ENCODE measurements around the gene SND1. TPM values are rescaled to one million over a fixed set of nuclear protein-coding genes. Genes with fewer than 3 reads are reported as not detected.

Gene SND1
- total RNA-seq, 1 experiment from 2014 or later, result 274 TPM

DNA sequence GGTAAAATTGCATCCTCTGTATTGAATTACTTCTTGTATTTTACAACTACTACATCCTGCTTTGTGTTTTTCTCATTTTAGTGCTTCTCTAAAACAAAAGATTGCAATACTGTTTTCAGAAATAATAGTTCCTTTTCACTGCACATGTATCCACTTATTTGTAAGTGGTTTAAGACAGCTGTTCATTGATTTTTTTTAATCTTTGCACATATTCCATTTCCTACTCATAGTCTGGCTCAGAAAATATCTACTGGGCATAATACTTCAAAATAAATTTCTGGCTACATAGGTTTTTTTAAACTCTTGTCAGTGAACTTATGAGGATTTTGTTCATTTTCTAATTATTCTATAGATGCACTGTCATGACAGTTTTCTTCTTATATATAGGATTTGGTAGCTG is 54.8 kb downstream of the SND1 start:
- no peak for DNase-seq
- no TSS peak for BruUV-seq (replicated peaks)
- Mint-ChIP-seq H3K4me3 (ENCODE audit: unreplicated experiment) (no peak overlapping the region), H3K27ac (ENCODE audit: unreplicated experiment) (no peak overlapping the region), H3K36me3 (ENCODE audit: insufficient read depth, unreplicated experiment) (peaks cover 91% of the 10 kb centered on the region), H3K27me3 (ENCODE audit: insufficient read depth, unreplicated experiment) (no peaks in the 10 kb centered on the region), H3K9me3 (ENCODE audit: unreplicated experiment) (peaks cover 13% of the 10 kb centered on the region), H3K4me1 (ENCODE audit: low read depth, unreplicated experiment) (peaks cover 10% of the 10 kb centered on the region)
- TF ChIP-seq, protein P1, sequence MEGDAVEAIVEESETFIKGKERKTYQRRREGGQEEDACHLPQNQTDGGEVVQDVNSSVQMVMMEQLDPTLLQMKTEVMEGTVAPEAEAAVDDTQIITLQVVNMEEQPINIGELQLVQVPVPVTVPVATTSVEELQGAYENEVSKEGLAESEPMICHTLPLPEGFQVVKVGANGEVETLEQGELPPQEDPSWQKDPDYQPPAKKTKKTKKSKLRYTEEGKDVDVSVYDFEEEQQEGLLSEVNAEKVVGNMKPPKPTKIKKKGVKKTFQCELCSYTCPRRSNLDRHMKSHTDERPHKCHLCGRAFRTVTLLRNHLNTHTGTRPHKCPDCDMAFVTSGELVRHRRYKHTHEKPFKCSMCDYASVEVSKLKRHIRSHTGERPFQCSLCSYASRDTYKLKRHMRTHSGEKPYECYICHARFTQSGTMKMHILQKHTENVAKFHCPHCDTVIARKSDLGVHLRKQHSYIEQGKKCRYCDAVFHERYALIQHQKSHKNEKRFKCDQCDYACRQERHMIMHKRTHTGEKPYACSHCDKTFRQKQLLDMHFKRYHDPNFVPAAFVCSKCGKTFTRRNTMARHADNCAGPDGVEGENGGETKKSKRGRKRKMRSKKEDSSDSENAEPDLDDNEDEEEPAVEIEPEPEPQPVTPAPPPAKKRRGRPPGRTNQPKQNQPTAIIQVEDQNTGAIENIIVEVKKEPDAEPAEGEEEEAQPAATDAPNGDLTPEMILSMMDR (IDR thresholded peaks at IDR 0.05; ENCODE audit: insufficient read depth in 1 of 2, low read depth in 1 of 2, low read length in 1 of 2, severe bottlenecking in 1 of 2, unreplicated experiment in 1 of 2), result no peak
- POLR2A ChIA-PET, result no interaction called here
- Histone ChIP-seq H3K4me1 (no peaks in the 10 kb centered on the region), H3K4me3 (ENCODE audit: low read depth, low read length) (no peak overlapping the region), H3K36me3 (ENCODE audit: control insufficient read depth, insufficient read depth, low read length) (peaks cover 3% of the 10 kb centered on the region), H3K9me3 (peaks cover 14% of the 10 kb centered on the region), H3K27me3 (replicated peaks; ENCODE audit: control insufficient read depth, insufficient read depth, low read length) (no peaks in the 10 kb centered on the region)
- CTCF ChIA-PET, result interaction anchor here (0.5 kb wide), 1 partner anchor 45 kb away, joined by 4 read pairs; no protein-coding TSS in a partner anchor
- intact Hi-C loops (cut with micrococcal nuclease; ENCODE audit: unreplicated experiment), result loop anchor here (10.0 kb wide), 1 partner anchor 238 kb away; no protein-coding TSS in a partner anchor

DNA sequence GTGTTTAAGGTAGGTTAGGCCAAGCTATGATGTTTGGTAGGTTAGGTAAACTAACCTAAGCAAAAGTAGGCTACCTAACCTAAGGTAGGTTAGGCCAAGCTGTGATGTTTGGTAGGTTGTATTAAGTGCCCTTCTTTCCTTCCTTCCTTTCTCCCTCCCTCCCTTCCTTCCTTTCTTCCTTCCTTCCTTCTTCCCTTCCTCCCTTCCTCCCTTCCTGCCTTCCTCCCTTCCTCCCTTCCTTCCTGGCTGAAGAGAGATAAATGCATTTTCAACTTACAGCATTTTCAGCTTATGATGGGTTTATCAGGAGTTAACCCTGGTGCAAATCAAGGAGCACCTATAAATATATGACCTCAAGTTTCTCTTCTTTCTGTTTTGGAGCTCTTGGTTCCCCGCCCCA is 56.2 kb downstream of the SND1 start:
- peaks cover 91% of the 10 kb centered on the region for H3K36me3 Mint-ChIP-seq (ENCODE audit: insufficient read depth, unreplicated experiment)
- no TSS peak for BruUV-seq (replicated peaks)
- POLR2A ChIA-PET, result no interaction called here

DNA sequence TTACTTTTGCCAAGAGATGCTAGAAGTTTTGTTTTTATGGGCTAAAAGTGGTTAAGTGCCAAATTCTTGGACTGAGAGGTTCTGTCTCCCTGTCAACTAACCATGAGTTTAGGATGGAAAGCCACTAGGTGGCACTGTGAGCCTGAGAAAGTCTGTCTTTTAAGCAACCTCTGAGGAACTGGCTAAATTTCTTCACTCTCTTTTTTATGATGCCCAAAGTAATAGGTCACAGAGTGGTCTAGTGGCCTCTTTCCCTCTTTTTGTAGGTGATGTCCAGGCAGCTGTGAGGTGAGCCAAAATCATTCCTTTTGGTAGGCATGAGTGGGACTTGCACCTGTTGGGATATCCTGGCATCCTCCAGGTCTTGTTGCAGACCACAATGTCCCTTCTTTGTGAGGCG is 56.8 kb downstream of the SND1 start:
- intact Hi-C loops (cut with micrococcal nuclease; ENCODE audit: unreplicated experiment), result loop anchor here (1.0 to 10.0 kb wide), 4 partner anchors 236 to 501 kb away; no protein-coding TSS in a partner anchor
- DNase-seq, result peak; percentile 68 to 79
- Mint-ChIP-seq H3K36me3 (ENCODE audit: insufficient read depth, unreplicated experiment) (peaks cover 86% of the 10 kb centered on the region), H3K27me3 (ENCODE audit: insufficient read depth, unreplicated experiment) (no peaks in the 10 kb centered on the region), H3K9me3 (ENCODE audit: unreplicated experiment) (peaks cover 19% of the 10 kb centered on the region), H3K27ac (ENCODE audit: unreplicated experiment) (no peak overlapping the region), H3K4me3 (ENCODE audit: unreplicated experiment) (no peak overlapping the region), H3K4me1 (ENCODE audit: low read depth, unreplicated experiment) (peaks cover 6% of the 10 kb centered on the region)
- TF ChIP-seq, protein P1 (IDR thresholded peaks at IDR 0.05; ENCODE audit: insufficient read depth in 1 of 2, low read depth in 1 of 2, low read length in 1 of 2, severe bottlenecking in 1 of 2, unreplicated experiment in 1 of 2), result peak; percentile 68 to 78
- Histone ChIP-seq H3K9me3 (peaks cover 14% of the 10 kb centered on the region), H3K4me3 (ENCODE audit: low read depth, low read length) (no peak overlapping the region), H3K36me3 (ENCODE audit: control insufficient read depth, insufficient read depth, low read length) (peaks cover 3% of the 10 kb centered on the region), H3K4me1 (no peaks in the 10 kb centered on the region), H3K27me3 (replicated peaks; ENCODE audit: control insufficient read depth, insufficient read depth, low read length) (no peaks in the 10 kb centered on the region)
- ChIA-PET POLR2A (no interaction called here), CTCF (interaction anchor here (0.6 to 1.0 kb wide), 4 partner anchors 14 to 501 kb away, joined by 3 to 8 read pairs (median 4); no protein-coding TSS in a partner anchor)
- no TSS peak for BruUV-seq (replicated peaks)

More for the DNA sequence above, 56.2 kb downstream of the SND1 start:
- DNase-seq, result no peak
- CTCF ChIA-PET, result interaction anchor here (1.0 kb wide), 3 partner anchors 15 to 502 kb away, joined by 3 to 8 read pairs (median 6); no protein-coding TSS in a partner anchor
- H3K4me1 Mint-ChIP-seq (ENCODE audit: low read depth, unreplicated experiment), result peaks cover 6% of the 10 kb centered on the region
- intact Hi-C loops (cut with micrococcal nuclease; ENCODE audit: unreplicated experiment), result loop anchor here (1.0 to 10.0 kb wide), 4 partner anchors 237 to 501 kb away; no protein-coding TSS in a partner anchor
- H3K9me3 ChIP-seq, result peaks cover 14% of the 10 kb centered on the region
- H3K27ac Mint-ChIP-seq (ENCODE audit: unreplicated experiment), result no peak overlapping the region
- TF ChIP-seq, protein P1 (IDR thresholded peaks at IDR 0.05; ENCODE audit: insufficient read depth in 1 of 2, low read depth in 1 of 2, low read length in 1 of 2, severe bottlenecking in 1 of 2, unreplicated experiment in 1 of 2), result no peak
- no peaks in the 10 kb centered on the region for H3K27me3 Mint-ChIP-seq (ENCODE audit: insufficient read depth, unreplicated experiment)
- H3K36me3 ChIP-seq (ENCODE audit: control insufficient read depth, insufficient read depth, low read length), result peaks cover 1% of the 10 kb centered on the region
- no peaks in the 10 kb centered on the region for H3K27me3 ChIP-seq (replicated peaks; ENCODE audit: control insufficient read depth, insufficient read depth, low read length)
- no peak overlapping the region for H3K4me3 ChIP-seq (ENCODE audit: low read depth, low read length)
- H3K9me3 Mint-ChIP-seq (ENCODE audit: unreplicated experiment), result peaks cover 19% of the 10 kb centered on the region
- no peaks in the 10 kb centered on the region for H3K4me1 ChIP-seq
- no peak overlapping the region for H3K4me3 Mint-ChIP-seq (ENCODE audit: unreplicated experiment)
